HCT116 (cell line): ENCODE measurements around the gene CLEC4M. TPM values are rescaled to one million over a fixed set of nuclear protein-coding genes. Genes with fewer than 3 reads are reported as not detected.

Experiments used
- ATAC-seq: fragments of 200-7000 bp; cut with Tn5 transposase; 2 replicates; pipeline ENCODE4 v1.9.1; 2020; ENCODE audit warnings: mild to moderate bottlenecking, moderate library complexity
- BruUV-seq: library from RNA; stranded (reverse); fragments of 400-500 nt; replicated peaks from 2 replicates; lab custom pipeline; 2021; lab: Mats Ljungman, UMichigan
- CTCF ChIA-PET: fragments of 300-600 bp; sonication (Branson Sonifier 250); formaldehyde crosslinking; loops from one replicate; lab custom pipeline; 2021; ENCODE audit warnings: antibody characterized with exemption; lab: Charles Lee
- POLR2A ChIA-PET: fragments of 300-600, 350-600 bp; sonication (Branson Sonifier 250); formaldehyde crosslinking; loops from one replicate; lab custom pipeline; 2021; ENCODE audit warnings: antibody characterized with exemption; lab: Charles Lee
- RAD21 ChIA-PET, 2 experiments: fragments of 300-600 bp; sonication (Branson Sonifier 250); formaldehyde crosslinking; loops; one replicate each; lab custom pipeline; 2023; ENCODE audit warnings: low total read pairs in 2 of 2; ENCODE audit not compliant: uncharacterized antibody in 2 of 2, unreplicated experiment in 2 of 2, low non-redundant PET in 1 of 2; lab: Charles Lee
- DNase-seq: peaks from one replicate; pipeline ENCODE4 v3.0.0-alpha.2; 2010; ENCODE audit warnings: low read depth, low spot score
- H2AFZ ChIP-seq: fragments of 200-600 bp; shearing (Covaris generic), sonication (generic); 2 replicates; pipeline ENCODE4 v1.6.1; 2017; ENCODE audit warnings: low read depth, mixed run types, mixed read lengths, antibody characterized with exemption, low read length; ENCODE audit not compliant: poor library complexity, severe bottlenecking
- H3K27ac ChIP-seq: 2 replicates; pipeline ENCODE4 v1.5.1; 2012; ENCODE audit warnings: low read depth, low read length
- H3K27me3 ChIP-seq: fragments of 200-600 bp; sonication (generic); 2 replicates; pipeline ENCODE4 v1.6.1; 2016; ENCODE audit warnings: mixed run types, low read length, mixed read lengths; ENCODE audit not compliant: insufficient read depth
- H3K36me3 ChIP-seq, 2 experiments: fragments of 200-500 bp in 1 of 2; fragments of 200-600 bp in 1 of 2; sonication (Bioruptor generic) in 1 of 2; sonication (generic) in 1 of 2; 2 replicates each; pipeline versions ENCODE4 v1.5.1 to v1.6.1; 2014 to 2016; ENCODE audit warnings: low read length in 2 of 2, inconsistent platforms in 1 of 2, mixed read lengths in 1 of 2, mixed run types in 1 of 2; ENCODE audit not compliant: insufficient read depth in 2 of 2, control insufficient read depth in 1 of 2
- H3K4me1 ChIP-seq, 2 experiments: fragments of 200-600 bp in 1 of 2; sonication (generic) in 1 of 2; 2 replicates each; pipeline versions ENCODE4 v1.5.1 to v1.6.1; 2012 to 2017; ENCODE audit warnings: low read length in 2 of 2, inconsistent platforms in 1 of 2, mild to moderate bottlenecking in 1 of 2, mixed read lengths in 1 of 2, mixed run types in 1 of 2, moderate library complexity in 1 of 2; ENCODE audit not compliant: insufficient read depth in 2 of 2, control insufficient read depth in 1 of 2
- H3K4me2 ChIP-seq: fragments of 200-600 bp; sonication (generic); 2 replicates; pipeline ENCODE4 v1.6.1; 2017; ENCODE audit warnings: mixed run types, low read length, mixed read lengths
- H3K4me3 ChIP-seq, 2 experiments: fragments of 200-600 bp in 1 of 2; sonication (generic) in 1 of 2; replicated peaks in 1 of 2; 2 replicates each; pipeline ENCODE4 v1.5.1; 2011 to 2016; ENCODE audit warnings: low read length in 2 of 2, control low read depth in 1 of 2, low read depth in 1 of 2, mild to moderate bottlenecking in 1 of 2, mixed read lengths in 1 of 2, mixed run types in 1 of 2
- H3K79me2 ChIP-seq: fragments of 200-600 bp; sonication (generic); 2 replicates; pipeline ENCODE4 v1.6.1; 2017; ENCODE audit warnings: mild to moderate bottlenecking, mixed run types, low read length, moderate library complexity, mixed read lengths; ENCODE audit not compliant: insufficient read depth
- H3K9ac ChIP-seq: fragments of 200-600 bp; sonication (generic); 2 replicates; pipeline ENCODE4 v1.6.1; 2016; ENCODE audit warnings: low read length, mixed read lengths
- H3K9me2 ChIP-seq: fragments of 200-600 bp; sonication (generic), shearing (Covaris generic); 2 replicates; pipeline ENCODE4 v1.6.1; 2017; ENCODE audit warnings: mixed run types, mild to moderate bottlenecking, moderate library complexity; ENCODE audit not compliant: insufficient read depth
- H3K9me3 ChIP-seq, 2 experiments: fragments of 200-500 bp in 1 of 2; fragments of 200-600 bp in 1 of 2; sonication (Bioruptor generic) in 1 of 2; sonication (generic) in 1 of 2; 2 replicates each; pipeline ENCODE4 v1.6.1; 2014 to 2017; ENCODE audit warnings: low read length in 2 of 2, mixed read lengths in 2 of 2, inconsistent platforms in 1 of 2, low read depth in 1 of 2, mild to moderate bottlenecking in 1 of 2, mixed run types in 1 of 2, moderate library complexity in 1 of 2; ENCODE audit not compliant: control insufficient read depth in 1 of 2, insufficient read depth in 1 of 2
- H4K20me1 ChIP-seq: fragments of 200-600 bp; sonication (generic), shearing (Covaris generic); 2 replicates; pipeline ENCODE4 v1.6.1; 2017; ENCODE audit warnings: mixed run types, mild to moderate bottlenecking, moderate library complexity; ENCODE audit not compliant: insufficient read depth
- CBX3 ChIP-seq: IDR thresholded peaks from 2 replicates; pipeline ENCODE4 v1.6.1; 2012; ENCODE audit warnings: low read depth
- CTCF ChIP-seq, 3 experiments: fragments of 200-600 bp in 1 of 3; sonication (generic) in 1 of 3; IDR thresholded peaks in 2 of 3; conservative IDR thresholded peaks in 1 of 3; 2 replicates each; pipeline ENCODE4 v1.5.1; 2012 to 2017; ENCODE audit warnings: low read depth in 2 of 3, low read length in 2 of 3, antibody characterized with exemption in 1 of 3, borderline replicate concordance in 1 of 3, control low read depth in 1 of 3, mild to moderate bottlenecking in 1 of 3, mixed read lengths in 1 of 3, mixed run types in 1 of 3, moderate library complexity in 1 of 3; ENCODE audit not compliant: insufficient read depth in 1 of 3
- ELF1 ChIP-seq: IDR thresholded peaks from 2 replicates; pipeline ENCODE4 v1.6.1; 2012; ENCODE audit warnings: low read depth, borderline replicate concordance
- EZH2 ChIP-seq: fragments of 200-600 bp; sonication (generic); IDR thresholded peaks from 2 replicates; pipeline ENCODE4 v1.6.1; 2017; ENCODE audit warnings: antibody characterized with exemption, mixed run types
- EZH2phosphoT487 ChIP-seq: fragments of 200-600 bp; IDR thresholded peaks from 2 replicates; pipeline ENCODE4 v1.6.1; 2018; ENCODE audit warnings: antibody characterized with exemption, borderline replicate concordance
- FOSL1 ChIP-seq: IDR thresholded peaks from 2 replicates; pipeline ENCODE4 v1.6.1; 2012; ENCODE audit warnings: low read depth
- JUND ChIP-seq: IDR thresholded peaks from 2 replicates; pipeline ENCODE4 v1.6.1; 2012
- MAX ChIP-seq: IDR thresholded peaks from 2 replicates; pipeline ENCODE4 v1.6.1; 2012
- POLR2A ChIP-seq: IDR thresholded peaks from 2 replicates; pipeline ENCODE4 v1.7.0; 2011; ENCODE audit warnings: borderline replicate concordance; ENCODE audit not compliant: insufficient read depth, insufficient read length; ENCODE audit errors: extremely low read depth
- POLR2AphosphoS5 ChIP-seq: IDR thresholded peaks from 2 replicates; pipeline ENCODE4 v1.6.1; 2011; ENCODE audit warnings: mild to moderate bottlenecking, low read depth, low read length, moderate library complexity
- RAD21 ChIP-seq: IDR thresholded peaks from 2 replicates; pipeline ENCODE4 v1.6.1; 2012; ENCODE audit warnings: low read depth, mild to moderate bottlenecking
- REST ChIP-seq: IDR thresholded peaks from 2 replicates; pipeline ENCODE4 v1.6.1; 2012; ENCODE audit warnings: low read depth
- SP1 ChIP-seq: IDR thresholded peaks from 2 replicates; pipeline ENCODE4 v1.6.1; 2012; ENCODE audit warnings: low read depth
- SRF ChIP-seq: IDR thresholded peaks from 2 replicates; pipeline ENCODE4 v1.6.1; 2012; ENCODE audit warnings: low read depth
- YY1 ChIP-seq: IDR thresholded peaks from 2 replicates; pipeline ENCODE4 v1.6.1; 2011; ENCODE audit warnings: low read length, low read depth, moderate library complexity, mild to moderate bottlenecking; ENCODE audit not compliant: insufficient replicate concordance; ENCODE audit errors: extremely low read depth
- ZFX ChIP-seq: fragments of 450-650 bp; IDR thresholded peaks from 2 replicates; pipeline ENCODE4 v1.6.1; 2017
- ZNF274 ChIP-seq: fragments of 200-500 bp; sonication (Bioruptor generic); IDR thresholded peaks from 2 replicates; pipeline ENCODE4 v1.6.1; 2014; ENCODE audit warnings: mild to moderate bottlenecking, low read depth, low read length, inconsistent platforms
- intact Hi-C: fragments of 100-400 bp; cut with micrococcal nuclease; formaldehyde crosslinking; loops from 2 replicates; pipeline ENCODE4 v1.10.0; 2022
- total RNA-seq: library from RNA; stranded (reverse); gene quantifications from one replicate; pipeline ENCODE4 v1.2.1, GENCODE V29; 2021; ENCODE audit not compliant: unreplicated experiment
- TF ChIP-seq, protein P1 (sequence below): IDR thresholded peaks from 2 replicates; pipeline ENCODE4 v1.6.1; 2012

The CLEC4M gene
- total RNA-seq, 1 experiment from 2014 or later: not detected

DNA sequence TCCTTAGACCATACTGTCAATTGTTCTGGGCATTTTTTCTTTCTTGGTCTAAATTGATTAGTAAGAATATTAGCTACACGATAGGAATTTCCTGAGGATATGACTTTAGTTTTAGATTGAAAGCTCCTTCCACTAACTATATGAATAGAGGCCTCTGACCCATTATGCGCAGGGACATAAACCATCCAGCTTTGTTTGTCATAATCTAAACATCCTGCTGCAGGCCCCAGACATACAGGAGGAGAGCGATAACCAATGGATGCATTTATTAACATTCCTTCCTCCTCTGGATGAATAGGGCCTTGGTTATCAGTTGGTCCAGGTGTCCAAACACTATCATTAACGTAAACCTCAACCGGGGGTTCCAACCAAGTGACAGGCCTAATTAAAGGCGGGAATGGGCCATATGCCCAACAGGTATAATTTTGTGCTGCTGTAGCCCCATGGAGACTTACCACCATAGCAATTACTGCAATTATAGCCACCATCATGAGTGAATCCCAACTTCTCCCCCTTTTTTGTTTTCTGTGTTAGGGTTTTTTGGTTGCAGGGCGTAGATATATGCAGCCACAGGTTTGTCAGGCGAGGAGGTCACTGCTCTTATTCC lies 32.6 kb downstream of the CLEC4M start:
- Histone ChIP-seq H3K27me3 (no peaks in the 10 kb centered on the region), H3K9me3 (no peaks in the 10 kb centered on the region), H4K20me1 (no peaks in the 10 kb centered on the region), H3K9me2 (no peaks in the 10 kb centered on the region), H3K36me3 (no peaks in the 10 kb centered on the region), H3K27ac (no peak overlapping the region), H3K79me2 (no peaks in the 10 kb centered on the region), H3K9ac (no peak overlapping the region), H3K4me1 (peaks cover 11 to 22% of the 10 kb centered on the region in 2 experiments; a peak in 3 of 4 replicates), H3K4me3 (no peak overlapping the region), H2AFZ (no peak overlapping the region), H3K4me2 (no peak overlapping the region)
- ChIA-PET RAD21 (no interaction called here), CTCF (no interaction called here), POLR2A (no interaction called here)
- DNase-seq: no peak
- TF ChIP-seq SP1: no peak
- TF ChIP-seq YY1: no peak
- TF ChIP-seq REST: no peak
- TF ChIP-seq ZFX: no peak
- TF ChIP-seq ELF1: no peak
- TF ChIP-seq CTCF (IDR thresholded peaks at IDR 0.05 in 2 of 3, conservative IDR thresholded peaks at IDR 0.05 in 1 of 3; ENCODE audit: borderline replicate concordance in 1 of 3, insufficient read depth in 1 of 3, low read depth in 2 of 3, low read length in 2 of 3): no peak
- no peak for TF ChIP-seq EZH2
- no peak for TF ChIP-seq SRF
- TF ChIP-seq EZH2phosphoT487: no peak
- no peak for TF ChIP-seq POLR2AphosphoS5
- TF ChIP-seq MAX: no peak
- TF ChIP-seq CBX3: no peak
- TF ChIP-seq FOSL1: no peak
- TF ChIP-seq ZNF274: no peak
- TF ChIP-seq POLR2A: no peak
- no peak for TF ChIP-seq RAD21
- no peak for TF ChIP-seq JUND
- TF ChIP-seq, protein P1, sequence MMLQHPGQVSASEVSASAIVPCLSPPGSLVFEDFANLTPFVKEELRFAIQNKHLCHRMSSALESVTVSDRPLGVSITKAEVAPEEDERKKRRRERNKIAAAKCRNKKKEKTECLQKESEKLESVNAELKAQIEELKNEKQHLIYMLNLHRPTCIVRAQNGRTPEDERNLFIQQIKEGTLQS: no peak
- no peak for ATAC-seq
- intact Hi-C loops: no loop called here
- no TSS peak for BruUV-seq
